Ovary (tissue), 9 donors: ENCODE results near the gene DAPK1. TPM values are rescaled to one million over a fixed set of nuclear protein-coding genes. Genes with fewer than 3 reads are reported as not detected.

ENCODE experiments used
- DNase-seq, 5 donors: peaks; one replicate each; pipeline ENCODE4 v3.0.0-alpha.2; 2019 to 2020
- H3K27ac ChIP-seq, 2 donors: fragments of 200-600 bp; one replicate each; pipeline versions ENCODE4 v1.5.1 to v1.8.0; 2019 to 2022
- H3K27me3 ChIP-seq: fragments of 200-600 bp; one replicate; pipeline ENCODE4 v1.8.0; 2022
- H3K36me3 ChIP-seq: fragments of 200-600 bp; sonication (generic); one replicate; pipeline ENCODE4 v1.5.1; 2019
- H3K4me1 ChIP-seq: one replicate; pipeline ENCODE4 v1.8.1; 2013; ENCODE audit warnings: mild to moderate bottlenecking, moderate library complexity; ENCODE audit not compliant: insufficient read depth
- H3K4me3 ChIP-seq: fragments of 200-600 bp; sonication (generic); one replicate; pipeline ENCODE4 v1.5.1; 2017
- H3K9me3 ChIP-seq, 2 donors: fragments of 200-600 bp in 1 of 2; sonication (generic) in 1 of 2; one replicate each; pipeline versions ENCODE4 v1.5.1 to v1.8.1; 2013 to 2019; ENCODE audit warnings: mild to moderate bottlenecking in 1 of 2, moderate library complexity in 1 of 2
- CTCF ChIP-seq, 3 donors: fragments of 450-650 bp in 2 of 3; fragments of 200-600 bp in 1 of 3; IDR thresholded peaks; one replicate each; pipeline versions ENCODE4 v1.5.1 to v1.8.0; 2016 to 2022; ENCODE audit warnings: antibody characterized with exemption in 3 of 3, mild to moderate bottlenecking in 1 of 3
- EP300 ChIP-seq: sonication (generic); formaldehyde crosslinking; IDR thresholded peaks from one replicate; pipeline ENCODE4 v1.6.1; 2017; ENCODE audit warnings: antibody characterized with exemption
- POLR2A ChIP-seq: fragments of 450-650 bp; IDR thresholded peaks from one replicate; pipeline ENCODE4 v1.6.1; 2017; ENCODE audit warnings: antibody characterized with exemption, mild to moderate bottlenecking, moderate library complexity
- WGBS, 3 donors: extraction: QIAGEN DNeasy Blood & Tissue Kit in 1 of 3; methylation state at CpG; one replicate each; pipeline versions ENCODE4 v1.1.5 to v1.1.7; 2013 to 2017; 5-methylcytosine and 5-hydroxymethylcytosine counted together
- intact Hi-C, 4 donors: fragments of 100-400 bp; cut with DNase I; formaldehyde crosslinking; loops; one replicate each; pipeline versions ENCODE4 v1.11.0 to v1.15.1; 2022 to 2023
- polyA plus RNA-seq, 2 donors: library from polyadenylated mRNA; stranded (reverse); fragments of 200-250 nt in 1 of 2; fragments of 350-450 nt in 1 of 2; fragmentation: Illumina TruSeq in 1 of 2; extraction: RNeasy Lipid Tissue Mini Kit (QIAGEN cat#74804) in 1 of 2; gene quantifications; one replicate each; pipeline ENCODE4 v1.2.3, GENCODE V29; 2013 to 2014
- total RNA-seq, 7 donors: library from RNA; depleted of rRNA in 2 of 7; stranded (reverse); fragments of >200 nt in 2 of 7; fragmentation: NEBNext Ultra II Directional in 3 of 7; extraction: Animal tissue kit (Norgen Biotek cat#: 25700) in 3 of 7; gene quantifications; one replicate each; pipeline versions ENCODE4 v1.1.0 to v1.2.4, GENCODE V29; 2016 to 2023
- donor health status: DM: no; HTN: no; CAD: no; lungs with moderate emphysema.
- donor health status: DM: no; HTN: no; CAD: no.
- donor health status: Bipolar disorder and iron deficiency.
- donor health status: DM: yes; HTN: yes; CAD: no.
- donor health status: DM: no; HTN: no; CAD: no.
- donor health status: DM: yes; HTN: yes; CAD: no.

DAPK1 gene
- total and polyA plus RNA-seq, 9 donors: 39.3 to 133 (median 89.6) TPM

- Histone ChIP-seq H3K27me3 (no peaks in the 10 kb centered on the region), H3K9me3 (no peaks in the 10 kb centered on the region), H3K27ac (no peak overlapping the region), H3K4me3 (no peak overlapping the region), H3K4me1 (peaks cover 15% of the 10 kb centered on the region), H3K36me3 (no peaks in the 10 kb centered on the region)
- WGBS, 3 donors: 92 to 94% (median 93%) methylated on average over 4 of the region's 4 CpGs
- DNase-seq: no peak
- intact Hi-C loops: no loop called here
- TF ChIP-seq EP300: no peak
- no peak for TF ChIP-seq CTCF (IDR thresholded peaks at IDR 0.05)
- no peak for TF ChIP-seq POLR2A
Measured at GRCh38 chr9:87611776-87612175, 114.1 kb downstream of the DAPK1 start.

- Histone ChIP-seq H3K27me3 (no peaks in the 10 kb centered on the region), H3K27ac (no peak overlapping the region), H3K9me3 (no peaks in the 10 kb centered on the region), H3K4me3 (no peak overlapping the region), H3K4me1 (peaks cover 11% of the 10 kb centered on the region), H3K36me3 (no peaks in the 10 kb centered on the region)
- TF ChIP-seq EP300 (no peak), POLR2A (no peak), CTCF (IDR thresholded peaks at IDR 0.05) (no peak)
- no peak for DNase-seq
- 96 to 98% (median 97%) methylated on average over 3 of the region's 3 CpGs for WGBS, 3 donors
- intact Hi-C loops: no loop called here
Measured at GRCh38 chr9:87612536-87612935, 114.9 kb downstream of the DAPK1 start.

- H3K9me3 ChIP-seq: no peaks in the 10 kb centered on the region
- TF ChIP-seq POLR2A (no peak), CTCF (IDR thresholded peaks at IDR 0.05) (no peak), EP300 (no peak)
- intact Hi-C loops: no loop called here
- WGBS, 3 donors: 49 to 61% (median 50%) methylated on average over 11 of the region's 11 CpGs
- H3K36me3 ChIP-seq: no peaks in the 10 kb centered on the region
- H3K27ac ChIP-seq: no peak overlapping the region
- H3K27me3 ChIP-seq: no peaks in the 10 kb centered on the region
- no peak overlapping the region for H3K4me3 ChIP-seq
- no peak for DNase-seq
- peaks cover 11% of the 10 kb centered on the region for H3K4me1 ChIP-seq
Measured at GRCh38 chr9:87613265-87614111, 115.8 kb downstream of the DAPK1 start.

- intact Hi-C loops: no loop called here
- Histone ChIP-seq H3K27ac (no peak overlapping the region), H3K4me1 (peaks cover 11% of the 10 kb centered on the region), H3K4me3 (no peak overlapping the region), H3K36me3 (no peaks in the 10 kb centered on the region), H3K9me3 (no peaks in the 10 kb centered on the region), H3K27me3 (no peaks in the 10 kb centered on the region)
- no peak for DNase-seq
- TF ChIP-seq POLR2A: no peak
- TF ChIP-seq CTCF (IDR thresholded peaks at IDR 0.05): no peak
- no peak for TF ChIP-seq EP300
- 77 to 85% (median 80%) methylated on average over 7 of the region's 7 CpGs for WGBS, 3 donors
Measured at GRCh38 chr9:87614397-87614796, 116.7 kb downstream of the DAPK1 start.
